HS-27A (cell line): ENCODE results near the gene C10orf90.
"Not testable (repeated sequence)": the region's sequence is repeated elsewhere in the genome, so short reads cannot be mapped to it uniquely, and the experiment has no call there.

ENCODE experiments used
- DNase-seq: peaks from one replicate; pipeline ENCODE4 v3.0.0-alpha.2; 2012; ENCODE audit warnings: low read depth, missing footprints

The C10orf90 gene

GRCh38 chr10:126583552-126584200 is 86.8 kb downstream of the C10orf90 start:
- no peak for DNase-seq

- DNase-seq, result no peak
Observed at GRCh38 chr10:126581648-126582046, 88.8 kb downstream of the C10orf90 start.

- no peak for DNase-seq
Observed at GRCh38 chr10:126580873-126581647, 89.4 kb downstream of the C10orf90 start.

- DNase-seq, result no peak
Observed at GRCh38 chr10:126576336-126576735, 94.2 kb downstream of the C10orf90 start.

GRCh38 chr10:126570621-126571602 is 99.6 kb downstream of the C10orf90 start:
- no peak for DNase-seq

GRCh38 chr10:126570245-126570570 is 100.3 kb downstream of the C10orf90 start:
- DNase-seq, result no peak

GRCh38 chr10:126569513-126570244 is 100.8 kb downstream of the C10orf90 start:
- peak; percentile 12 for DNase-seq

GRCh38 chr10:126568809-126569385 is 101.6 kb downstream of the C10orf90 start:
- DNase-seq, result no peak

- DNase-seq, result no peak
Observed at GRCh38 chr10:126565871-126566270, 104.6 kb downstream of the C10orf90 start.

- DNase-seq, result no peak
Observed at GRCh38 chr10:126565441-126565840, 105.1 kb downstream of the C10orf90 start.

GRCh38 chr10:126564326-126564888 is 106.1 kb downstream of the C10orf90 start:
- no peak for DNase-seq

- no peak for DNase-seq
Observed at GRCh38 chr10:126563361-126563760, 107.1 kb downstream of the C10orf90 start.

- no peak for DNase-seq
Observed at GRCh38 chr10:126561921-126562680, 108.4 kb downstream of the C10orf90 start.

GRCh38 chr10:126561294-126561920 is 109.1 kb downstream of the C10orf90 start:
- DNase-seq, result no peak

- no peak for DNase-seq
Observed at GRCh38 chr10:126558881-126559280, 111.6 kb downstream of the C10orf90 start.

GRCh38 chr10:126551202-126551601 is 119.3 kb downstream of the C10orf90 start:
- no peak for DNase-seq

GRCh38 chr10:126550586-126550985 is 119.9 kb downstream of the C10orf90 start:
- DNase-seq, result not testable (repeated sequence)

GRCh38 chr10:126549344-126549743 is 121.1 kb downstream of the C10orf90 start:
- no peak for DNase-seq

GRCh38 chr10:126544565-126544964 is 125.9 kb downstream of the C10orf90 start:
- DNase-seq, result no peak
